Stimulated activated CD8-positive, alpha-beta memory T cell treated with anti-CD3 and anti-CD28 coated beads, Interleukin-15, amount 100 ng/mL, for 4 hours (primary cell): ENCODE data around the gene ALPK1.
"Not testable (repeated sequence)": the region's sequence is repeated elsewhere in the genome, so short reads cannot be mapped to it uniquely, and the experiment has no call there.

Source experiments
- DNase-seq, 2 donors: peaks; one replicate each; pipeline ENCODE4 v3.0.0-alpha.2; 2020; ENCODE audit warnings: low read depth in 2 of 2

Gene ALPK1

GRCh38 chr4:112451104-112451503 lies 153.9 kb downstream of the ALPK1 start:
- DNase-seq: no peak

- DNase-seq: no peak
Measured at GRCh38 chr4:112451831-112452230, 154.7 kb downstream of the ALPK1 start.

GRCh38 chr4:112453321-112453720 lies 156.2 kb downstream of the ALPK1 start:
- DNase-seq: no peak

GRCh38 chr4:112472318-112472717 lies 175.1 kb downstream of the ALPK1 start:
- DNase-seq: no peak

GRCh38 chr4:112473985-112474384 lies 176.8 kb downstream of the ALPK1 start:
- DNase-seq: no peak

- no peak for DNase-seq
Measured at GRCh38 chr4:112485930-112486329, 188.8 kb downstream of the ALPK1 start.

GRCh38 chr4:112490808-112491207 lies 193.6 kb downstream of the ALPK1 start:
- DNase-seq: not testable (repeated sequence)
